ENCODE measurements around the gene WDR47. TPM values are rescaled to one million over a fixed set of nuclear protein-coding genes. Genes with fewer than 3 reads are reported as not detected.

Gene WDR47
- total and polyA plus RNA-seq, 10 of the 15 experiments (the other 5 are each of a cell fraction or from before 2014, with no cell fraction given), result 2.4 to 9.7 (median 5.9) TPM

DNA sequence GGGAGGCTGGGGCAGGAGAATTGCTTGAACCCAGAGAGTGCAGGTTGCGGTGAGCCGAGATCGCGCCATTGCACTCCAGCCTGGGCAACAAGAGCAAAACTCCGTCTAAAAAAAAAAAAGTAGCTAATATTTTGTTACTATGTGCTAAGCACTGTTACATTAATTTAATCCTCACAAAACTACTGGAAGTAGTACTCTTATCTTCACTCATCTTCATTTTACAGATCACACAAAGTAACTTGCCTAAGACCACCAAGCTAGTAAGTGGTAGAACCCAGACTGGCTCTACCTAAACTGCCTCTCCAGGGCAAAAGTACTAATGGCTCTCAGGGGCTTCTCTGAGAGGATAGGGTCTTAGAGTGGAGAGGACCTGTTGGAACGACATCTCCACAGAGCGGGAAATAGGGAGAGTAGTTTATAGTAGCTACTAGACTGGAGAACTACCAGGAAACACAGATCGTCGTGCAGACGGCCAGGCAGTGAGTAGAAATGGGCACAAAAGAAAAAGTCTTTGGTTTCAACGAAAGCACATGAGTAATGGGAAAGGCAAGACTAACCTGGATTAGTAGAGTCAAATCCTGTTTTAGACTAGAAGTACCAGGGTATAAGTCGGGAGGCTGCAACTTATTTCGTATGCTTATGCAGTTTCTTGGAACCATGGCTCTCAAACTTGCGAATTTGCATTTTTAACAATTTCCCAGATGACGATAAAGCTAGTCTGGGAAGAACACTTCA lies 80.0 kb downstream of the WDR47 start:
- CTCF ChIA-PET, result interaction anchor here (1.0 to 1.9 kb wide), 5 partner anchors 67 to 151 kb away, joined by 3 to 6 read pairs (median 4); a partner anchor contains a TSS
- peak; percentile 65 for FAIRE-seq
- WGBS (ENCODE audit: insufficient coverage, insufficient replicate concordance, low lambda C conversion rate, missing lambda C conversion rate), result 46% methylated on average over 15 of the region's 15 CpGs
- peak overlapping the region; percentile 96 for H3K4me2 ChIP-seq (ENCODE audit: control insufficient read depth, insufficient read depth)
- RAD21 ChIA-PET (ENCODE audit: unreplicated experiment), result interaction anchor here (0.7 to 1.4 kb wide), 3 partner anchors 23 to 151 kb away, joined by 4 to 5 read pairs (median 4); no protein-coding TSS in a partner anchor
- POLR2A ChIA-PET, result interaction anchor here (0.6 to 1.4 kb wide), 11 partner anchors 9 to 1052 kb away, joined by 3 to 7 read pairs (median 3); no protein-coding TSS in a partner anchor
- no peaks in the 10 kb centered on the region for H3K36me3 ChIP-seq (ENCODE audit: control insufficient read depth in 2 of 2, insufficient read depth in 2 of 2, low read length in 1 of 2)
- TF ChIP-seq DPF2 (IDR thresholded peaks at IDR 0.05), result no peak
- TF ChIP-seq, protein P1, sequence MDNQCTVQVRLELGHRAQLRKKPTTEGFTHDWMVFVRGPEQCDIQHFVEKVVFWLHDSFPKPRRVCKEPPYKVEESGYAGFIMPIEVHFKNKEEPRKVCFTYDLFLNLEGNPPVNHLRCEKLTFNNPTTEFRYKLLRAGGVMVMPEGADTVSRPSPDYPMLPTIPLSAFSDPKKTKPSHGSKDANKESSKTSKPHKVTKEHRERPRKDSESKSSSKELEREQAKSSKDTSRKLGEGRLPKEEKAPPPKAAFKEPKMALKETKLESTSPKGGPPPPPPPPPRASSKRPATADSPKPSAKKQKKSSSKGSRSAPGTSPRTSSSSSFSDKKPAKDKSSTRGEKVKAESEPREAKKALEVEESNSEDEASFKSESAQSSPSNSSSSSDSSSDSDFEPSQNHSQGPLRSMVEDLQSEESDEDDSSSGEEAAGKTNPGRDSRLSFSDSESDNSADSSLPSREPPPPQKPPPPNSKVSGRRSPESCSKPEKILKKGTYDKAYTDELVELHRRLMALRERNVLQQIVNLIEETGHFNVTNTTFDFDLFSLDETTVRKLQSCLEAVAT (IDR thresholded peaks at IDR 0.05), result peak; percentile 80
- H3K27me3 ChIP-seq (replicated peaks in 1 of 2; ENCODE audit: control insufficient read depth in 2 of 2, insufficient read depth in 2 of 2, low read length in 1 of 2), result no peaks in the 10 kb centered on the region
- peak overlapping the region; percentile 78 for H3K4me3 ChIP-seq
- H4K20me1 ChIP-seq (ENCODE audit: control insufficient read depth, insufficient read depth), result no peaks in the 10 kb centered on the region
- in situ Hi-C loops (cut with MboI) (no loop called here), intact Hi-C loops (cut with micrococcal nuclease; ENCODE audit: unreplicated experiment) (loop anchor here (5.0 kb wide), 1 partner anchor 150 kb away; the partner anchor contains the start of gene ELAPOR1)
- SMC1A ChIA-PET (ENCODE audit: uncharacterized antibody, unreplicated experiment), result interaction anchor here (0.5 to 2.4 kb wide), 7 partner anchors 8 to 266 kb away, joined by 3 to 6 read pairs (median 4); partner anchors contain the start of gene WDR47
- no peaks in the 10 kb centered on the region for H3K9me3 ChIP-seq (replicated peaks; ENCODE audit: control insufficient read depth, insufficient read depth, low read length)
- H3K9ac ChIP-seq (ENCODE audit: control insufficient read depth, insufficient read depth, low read length), result peak overlapping the region; percentile 85
- peak overlapping the region; percentile 90 for H3K27ac ChIP-seq (ENCODE audit: control insufficient read depth, insufficient read depth)
- BruUV-seq (replicated peaks), result no TSS peak
- peaks cover 28% of the 10 kb centered on the region for H3K79me2 ChIP-seq (ENCODE audit: control insufficient read depth, insufficient read depth, low read length)
- H3K4me1 ChIP-seq (ENCODE audit: control insufficient read depth, insufficient read depth, low read length), result peaks cover 17% of the 10 kb centered on the region
- no peak overlapping the region; the same call in 1 of the 2 replicates for H2AFZ ChIP-seq (ENCODE audit: control insufficient read depth, low read depth, low read length)
- no peak for ATAC-seq
- no peak for DNase-seq (ENCODE audit: low read depth, low spot score)

DNA sequence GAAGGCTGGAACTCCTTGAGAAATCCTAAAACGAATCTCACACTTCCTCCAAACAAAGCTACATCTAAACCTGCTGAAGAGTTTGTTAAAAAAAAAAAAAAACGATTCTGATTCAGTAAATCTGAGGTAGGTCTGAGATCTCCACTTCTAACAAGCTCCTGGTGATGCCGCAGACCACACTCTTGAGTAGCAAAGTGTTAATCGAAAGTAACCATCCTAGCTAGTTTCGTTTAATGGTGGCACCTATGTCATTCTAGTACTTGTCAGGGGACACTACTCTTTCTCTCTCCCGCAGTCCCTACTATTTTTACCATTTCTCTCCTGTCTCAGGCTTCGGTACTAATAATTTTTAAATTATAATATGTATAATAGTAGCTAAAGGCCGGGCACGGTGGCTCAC lies 80.7 kb downstream of the WDR47 start:
- Histone ChIP-seq H3K79me2 (ENCODE audit: control insufficient read depth, insufficient read depth, low read length) (peaks cover 28% of the 10 kb centered on the region), H3K9me3 (replicated peaks; ENCODE audit: control insufficient read depth, insufficient read depth, low read length) (no peaks in the 10 kb centered on the region), H2AFZ (ENCODE audit: control insufficient read depth, low read depth, low read length) (no peak overlapping the region), H3K36me3 (ENCODE audit: control insufficient read depth in 2 of 2, insufficient read depth in 2 of 2, low read length in 1 of 2) (no peaks in the 10 kb centered on the region), H3K4me2 (ENCODE audit: control insufficient read depth, insufficient read depth) (peak overlapping the region; percentile 96), H4K20me1 (ENCODE audit: control insufficient read depth, insufficient read depth) (no peaks in the 10 kb centered on the region), H3K27ac (ENCODE audit: control insufficient read depth, insufficient read depth) (no peak overlapping the region), H3K27me3 (replicated peaks in 1 of 2; ENCODE audit: control insufficient read depth in 2 of 2, insufficient read depth in 2 of 2, low read length in 1 of 2) (no peaks in the 10 kb centered on the region), H3K4me3 (peak overlapping the region; percentile 49; the same call in 1 of the 2 replicates), H3K4me1 (ENCODE audit: control insufficient read depth, insufficient read depth, low read length) (peaks cover 17% of the 10 kb centered on the region), H3K9ac (ENCODE audit: control insufficient read depth, insufficient read depth, low read length) (no peak overlapping the region)
- no TSS peak for BruUV-seq (replicated peaks)
- CTCF ChIA-PET, result interaction anchor here (0.9 to 1.9 kb wide), 4 partner anchors 66 to 151 kb away, joined by 3 to 4 read pairs (median 4); a partner anchor contains a TSS
- POLR2A ChIA-PET, result interaction anchor here (0.7 to 1.3 kb wide), 4 partner anchors 9 to 1051 kb away, joined by 4 to 5 read pairs (median 5); no protein-coding TSS in a partner anchor
- ATAC-seq, result no peak
- RAD21 ChIA-PET (ENCODE audit: unreplicated experiment), result interaction anchor here (0.6 to 0.7 kb wide), 2 partner anchors 152 to 208 kb away, joined by 5 read pairs; no protein-coding TSS in a partner anchor
- intact Hi-C loops (cut with micrococcal nuclease; ENCODE audit: unreplicated experiment) (loop anchor here (5.0 kb wide), 1 partner anchor 151 kb away; the partner anchor contains the start of gene ELAPOR1), in situ Hi-C loops (cut with MboI) (no loop called here)
- SMC1A ChIA-PET (ENCODE audit: uncharacterized antibody, unreplicated experiment), result interaction anchor here (0.5 to 1.0 kb wide), 4 partner anchors 81 to 428 kb away, joined by 3 to 4 read pairs (median 3); partner anchors contain the start of gene WDR47
- WGBS (ENCODE audit: insufficient coverage, insufficient replicate concordance, low lambda C conversion rate, missing lambda C conversion rate), result 2% methylated on average over 9 of the region's 9 CpGs
- FAIRE-seq, result peak; percentile 76
- peak; percentile 25 for DNase-seq (ENCODE audit: low read depth, low spot score)
- TF ChIP-seq KDM1A (IDR thresholded peaks at IDR 0.05; ENCODE audit: borderline replicate concordance) (no peak), YY1 (IDR thresholded peaks at IDR 0.05; ENCODE audit: low read depth, low read length) (0 out of 2 replicates have a peak, but pooled peaks have one; percentile 42), NFIC (IDR thresholded peaks at IDR 0.05; ENCODE audit: low read depth, low read length) (0 out of 2 replicates have a peak, but pooled peaks have one; percentile 33), DPF2 (IDR thresholded peaks at IDR 0.05) (0 out of 2 replicates have a peak, but pooled peaks have one; percentile 27), PAX5 (IDR thresholded peaks at IDR 0.05; ENCODE audit: borderline replicate concordance, low read depth, low read length) (no peak)
- TF ChIP-seq, protein P2, sequence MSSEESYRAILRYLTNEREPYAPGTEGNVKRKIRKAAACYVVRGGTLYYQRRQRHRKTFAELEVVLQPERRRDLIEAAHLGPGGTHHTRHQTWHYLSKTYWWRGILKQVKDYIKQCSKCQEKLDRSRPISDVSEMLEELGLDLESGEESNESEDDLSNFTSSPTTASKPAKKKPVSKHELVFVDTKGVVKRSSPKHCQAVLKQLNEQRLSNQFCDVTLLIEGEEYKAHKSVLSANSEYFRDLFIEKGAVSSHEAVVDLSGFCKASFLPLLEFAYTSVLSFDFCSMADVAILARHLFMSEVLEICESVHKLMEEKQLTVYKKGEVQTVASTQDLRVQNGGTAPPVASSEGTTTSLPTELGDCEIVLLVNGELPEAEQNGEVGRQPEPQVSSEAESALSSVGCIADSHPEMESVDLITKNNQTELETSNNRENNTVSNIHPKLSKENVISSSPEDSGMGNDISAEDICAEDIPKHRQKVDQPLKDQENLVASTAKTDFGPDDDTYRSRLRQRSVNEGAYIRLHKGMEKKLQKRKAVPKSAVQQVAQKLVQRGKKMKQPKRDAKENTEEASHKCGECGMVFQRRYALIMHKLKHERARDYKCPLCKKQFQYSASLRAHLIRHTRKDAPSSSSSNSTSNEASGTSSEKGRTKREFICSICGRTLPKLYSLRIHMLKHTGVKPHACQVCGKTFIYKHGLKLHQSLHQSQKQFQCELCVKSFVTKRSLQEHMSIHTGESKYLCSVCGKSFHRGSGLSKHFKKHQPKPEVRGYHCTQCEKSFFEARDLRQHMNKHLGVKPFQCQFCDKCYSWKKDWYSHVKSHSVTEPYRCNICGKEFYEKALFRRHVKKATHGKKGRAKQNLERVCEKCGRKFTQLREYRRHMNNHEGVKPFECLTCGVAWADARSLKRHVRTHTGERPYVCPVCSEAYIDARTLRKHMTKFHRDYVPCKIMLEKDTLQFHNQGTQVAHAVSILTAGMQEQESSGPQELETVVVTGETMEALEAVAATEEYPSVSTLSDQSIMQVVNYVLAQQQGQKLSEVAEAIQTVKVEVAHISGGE (CRISPR knock-in tag; IDR thresholded peaks at IDR 0.05), result no peak
